HG03571 (cell line): ENCODE data around the gene GJB6.

ENCODE experiments used
- ATAC-seq: cut with Tn5 transposase; IDR thresholded peaks from one replicate; pipeline ENCODE4 v1.9.1; 2021; ENCODE audit not compliant: unreplicated experiment

The GJB6 gene

GRCh38 chr13:20188667-20189553 is 43.2 kb downstream of the GJB6 start:
- ATAC-seq = no peak

GRCh38 chr13:20186771-20187170 is 45.3 kb downstream of the GJB6 start:
- ATAC-seq = no peak

GRCh38 chr13:20185366-20186056 is 46.6 kb downstream of the GJB6 start:
- ATAC-seq = no peak

DNA sequence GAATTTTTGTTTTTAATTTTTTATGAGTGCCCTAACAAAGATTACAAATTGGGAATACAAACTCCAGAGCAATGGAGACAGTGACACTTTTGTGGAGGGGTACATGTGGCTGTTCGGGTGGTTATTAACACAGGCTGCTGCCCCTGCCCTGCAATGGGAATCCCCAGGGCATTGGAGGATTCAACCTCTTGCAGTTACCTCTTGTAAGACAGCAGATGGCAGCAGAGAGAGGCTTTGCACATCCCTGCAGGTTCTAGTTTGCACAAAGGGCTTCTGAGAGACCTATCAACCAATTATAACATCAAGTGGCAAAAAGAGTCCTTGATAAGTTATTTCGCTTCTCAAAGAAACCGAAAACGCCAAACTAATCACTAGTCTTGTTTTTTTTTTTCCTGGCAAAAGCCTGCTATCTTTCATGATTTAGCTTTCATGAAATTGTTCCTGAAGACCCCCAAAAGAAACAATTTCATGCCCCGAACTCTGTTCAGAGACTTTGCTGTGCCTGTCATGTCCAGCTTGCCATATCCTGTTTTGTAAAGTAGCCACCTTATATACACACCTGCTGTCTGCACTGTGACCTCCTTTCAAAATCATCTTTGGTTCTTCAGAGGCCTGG is 49.8 kb downstream of the GJB6 start:
- peak; percentile 74 for ATAC-seq

DNA sequence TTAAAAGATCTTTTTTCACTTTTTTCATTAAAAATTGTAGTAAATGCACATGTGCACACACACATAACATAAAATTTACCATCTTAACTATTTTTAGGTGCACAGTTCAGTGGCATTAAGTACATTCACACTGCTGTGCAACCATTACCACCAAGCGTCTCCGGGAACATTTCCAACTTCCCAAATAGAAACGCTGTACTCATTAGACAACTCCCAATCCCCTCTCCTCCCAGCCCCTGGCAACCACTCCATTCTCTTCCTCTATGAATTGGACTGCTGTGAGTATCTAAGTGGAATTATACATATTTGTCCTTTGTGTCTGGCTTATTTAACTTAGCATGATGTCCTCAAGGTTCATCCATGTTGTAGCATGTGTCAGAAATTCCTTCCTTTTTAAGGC is 50.9 kb downstream of the GJB6 start:
- ATAC-seq = no peak

- ATAC-seq = no peak
Measured at GRCh38 chr13:20178156-20178555, 54.0 kb downstream of the GJB6 start.

GRCh38 chr13:20177049-20177831 is 54.9 kb downstream of the GJB6 start:
- ATAC-seq = no peak

DNA sequence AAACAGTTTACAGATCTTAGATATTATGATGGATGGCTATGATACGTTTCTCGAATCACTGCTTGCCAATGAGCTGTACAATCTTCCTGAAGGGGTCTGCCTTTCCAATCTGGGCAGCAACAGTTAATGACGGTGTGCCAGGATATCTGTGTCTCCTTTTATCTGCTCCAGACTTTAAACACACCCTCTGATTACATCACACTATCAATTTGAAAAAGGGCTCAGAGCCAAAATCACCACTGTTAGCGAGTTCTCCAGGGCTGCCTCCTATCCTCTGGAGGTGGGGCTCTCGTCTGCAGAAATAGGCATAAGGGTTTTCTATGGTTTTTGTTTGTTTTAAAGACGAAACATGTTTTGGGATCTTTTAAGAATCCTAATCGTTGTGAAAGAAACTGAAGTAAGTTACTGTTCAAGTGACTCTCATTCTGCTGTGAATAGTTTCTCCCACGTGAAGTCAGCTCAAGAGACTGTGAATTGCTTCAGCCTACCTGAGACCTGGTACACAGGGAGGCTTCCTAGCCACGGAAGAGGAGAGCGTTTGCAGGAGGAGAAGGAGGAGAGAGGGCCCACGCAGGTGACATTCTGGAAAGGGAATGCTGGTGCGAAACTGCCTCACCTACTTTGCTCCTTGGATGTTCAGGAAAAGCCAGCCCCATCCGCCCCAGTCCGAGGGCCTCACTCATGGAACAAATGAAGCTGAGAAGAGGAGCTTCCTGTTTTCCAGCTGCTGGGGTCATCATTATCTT is 56.0 kb downstream of the GJB6 start:
- no peak for ATAC-seq

- no peak for ATAC-seq
Measured at GRCh38 chr13:20175406-20175794, 56.7 kb downstream of the GJB6 start.

DNA sequence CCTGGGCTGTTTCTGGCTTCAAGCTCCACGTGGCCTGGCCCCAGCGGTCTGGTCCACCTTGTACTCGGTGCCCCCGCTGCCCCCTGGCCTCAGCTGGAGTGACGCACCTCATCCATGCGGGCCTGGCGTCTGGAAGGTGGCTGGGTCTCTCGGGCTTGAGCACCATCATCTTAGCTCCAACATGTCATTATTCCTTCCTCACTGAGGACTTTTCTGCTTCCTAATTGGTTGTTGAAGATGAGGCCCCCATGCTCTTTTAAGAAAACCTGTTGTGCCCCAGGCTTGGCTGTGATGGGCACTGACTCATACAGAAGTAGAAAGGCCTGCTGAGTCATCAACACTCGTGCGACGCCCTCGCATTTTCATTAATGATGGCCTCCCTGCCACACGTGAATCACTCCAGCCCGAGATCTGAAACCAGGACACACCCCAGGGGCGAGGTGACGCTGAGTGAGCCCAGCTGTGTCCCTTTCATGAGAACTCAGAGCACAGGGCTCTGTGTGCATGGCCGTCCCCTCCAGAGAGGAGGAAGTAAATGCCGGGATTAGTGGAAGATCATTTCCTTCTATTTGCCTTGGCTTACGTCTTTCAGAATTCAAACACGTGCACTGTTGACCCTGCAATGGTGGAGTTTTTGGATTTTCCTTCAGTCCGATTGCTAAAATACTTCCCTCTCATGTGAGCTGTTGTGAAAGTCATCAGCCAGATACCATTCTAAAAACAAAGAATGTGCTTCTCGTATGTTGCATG is 57.3 kb downstream of the GJB6 start:
- peak; percentile 89 for ATAC-seq

- ATAC-seq = no peak
Measured at GRCh38 chr13:20173116-20173746, 58.9 kb downstream of the GJB6 start.
